HG03064 (cell line): ENCODE data around the gene MRGPRF.

ENCODE experiments used
- ATAC-seq: cut with Tn5 transposase; IDR thresholded peaks from one replicate; pipeline ENCODE4 v1.9.1; 2021; ENCODE audit warnings: low read depth; ENCODE audit not compliant: unreplicated experiment

Gene MRGPRF

DNA sequence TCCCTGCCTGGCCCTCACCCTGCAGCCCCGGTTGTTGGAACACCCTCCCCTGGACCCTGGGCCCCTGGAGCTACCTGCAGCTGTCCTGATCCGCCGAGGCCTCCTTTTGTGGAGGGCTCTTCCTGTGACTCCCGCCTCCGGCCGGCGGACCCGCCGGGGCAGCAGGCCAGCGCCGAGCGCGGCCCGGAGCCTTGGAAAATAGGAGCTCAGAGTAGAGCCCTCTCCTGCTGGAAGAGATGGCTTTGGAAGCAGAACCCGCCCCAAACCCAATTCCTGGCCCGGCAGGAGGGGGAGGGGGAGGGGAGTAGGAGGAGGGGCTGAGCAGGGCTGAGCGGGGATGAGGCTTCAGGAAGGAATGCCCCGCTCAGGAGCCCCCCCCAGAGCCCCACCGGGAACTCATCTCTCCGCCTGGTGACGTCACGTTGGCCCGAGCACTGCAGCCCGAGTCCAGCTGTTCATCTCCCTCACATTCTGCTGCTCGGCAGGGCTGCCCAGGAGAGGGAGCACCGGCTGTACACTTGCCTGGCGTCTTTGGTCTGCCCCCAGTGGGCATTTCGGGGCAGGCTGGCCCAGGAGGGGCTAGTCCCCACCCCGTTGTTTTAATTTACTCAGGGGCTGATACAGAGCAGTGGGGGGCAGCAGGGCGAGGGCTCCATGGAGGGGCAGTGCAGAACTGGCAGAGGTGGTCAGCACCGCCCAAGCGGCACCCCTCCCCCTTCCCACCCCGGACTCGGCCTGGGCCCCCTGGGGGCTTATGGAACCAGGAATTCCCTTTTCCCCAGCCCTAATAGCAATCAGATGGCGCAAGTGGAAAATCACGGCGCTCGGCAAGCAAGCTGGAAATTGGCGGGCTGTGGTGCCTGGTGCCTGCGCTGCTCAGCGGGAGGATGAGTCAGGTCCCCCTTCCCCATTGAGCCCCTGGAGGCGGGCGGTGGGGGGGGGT lies at the start of gene MRGPRF:
Gene MRGPRF (minus strand): TSS at position 238 of the 943 bp plus-strand sequence. CDS start 3,345 bp downstream, outside the sequence.
- ATAC-seq: no peak

GRCh38 chr11:69062169-69062855 lies 49.3 kb upstream of the MRGPRF start:
- ATAC-seq: no peak

GRCh38 chr11:69061713-69062053 lies 48.6 kb upstream of the MRGPRF start:
- no peak for ATAC-seq

- no peak for ATAC-seq
Measured at GRCh38 chr11:69060806-69061712, 48.0 kb upstream of the MRGPRF start.

DNA sequence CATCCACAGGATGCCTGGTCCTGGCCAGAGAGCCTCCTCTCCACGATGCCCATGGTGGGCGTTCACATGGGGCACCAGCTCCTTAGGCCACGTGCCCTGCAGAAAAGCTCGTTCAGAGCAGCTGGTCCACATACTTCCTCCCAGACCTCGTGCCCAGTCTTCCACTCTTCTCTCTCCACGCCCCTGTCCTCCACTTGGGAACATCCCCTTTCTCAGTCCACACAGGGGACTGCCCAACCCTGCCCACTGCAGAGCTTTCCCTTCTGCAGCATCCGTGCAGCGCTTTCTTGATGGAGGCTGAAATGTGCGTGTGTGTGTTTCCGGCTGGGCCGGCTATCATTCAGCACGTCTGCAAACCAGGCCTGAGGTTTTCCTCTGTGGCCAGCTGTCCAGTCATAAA lies 46.9 kb upstream of the MRGPRF start:
- no peak for ATAC-seq

GRCh38 chr11:69059429-69059828 lies 46.4 kb upstream of the MRGPRF start:
- ATAC-seq: no peak

GRCh38 chr11:69058511-69059270 lies 45.6 kb upstream of the MRGPRF start:
- no peak for ATAC-seq

GRCh38 chr11:69057801-69058200 lies 44.8 kb upstream of the MRGPRF start:
- ATAC-seq: no peak

GRCh38 chr11:69057236-69057635 lies 44.2 kb upstream of the MRGPRF start:
- no peak for ATAC-seq

- peak; percentile 66 for ATAC-seq
Measured at GRCh38 chr11:69055598-69056516, 42.8 kb upstream of the MRGPRF start.

GRCh38 chr11:69055212-69055586 lies 42.2 kb upstream of the MRGPRF start:
- ATAC-seq: no peak

DNA sequence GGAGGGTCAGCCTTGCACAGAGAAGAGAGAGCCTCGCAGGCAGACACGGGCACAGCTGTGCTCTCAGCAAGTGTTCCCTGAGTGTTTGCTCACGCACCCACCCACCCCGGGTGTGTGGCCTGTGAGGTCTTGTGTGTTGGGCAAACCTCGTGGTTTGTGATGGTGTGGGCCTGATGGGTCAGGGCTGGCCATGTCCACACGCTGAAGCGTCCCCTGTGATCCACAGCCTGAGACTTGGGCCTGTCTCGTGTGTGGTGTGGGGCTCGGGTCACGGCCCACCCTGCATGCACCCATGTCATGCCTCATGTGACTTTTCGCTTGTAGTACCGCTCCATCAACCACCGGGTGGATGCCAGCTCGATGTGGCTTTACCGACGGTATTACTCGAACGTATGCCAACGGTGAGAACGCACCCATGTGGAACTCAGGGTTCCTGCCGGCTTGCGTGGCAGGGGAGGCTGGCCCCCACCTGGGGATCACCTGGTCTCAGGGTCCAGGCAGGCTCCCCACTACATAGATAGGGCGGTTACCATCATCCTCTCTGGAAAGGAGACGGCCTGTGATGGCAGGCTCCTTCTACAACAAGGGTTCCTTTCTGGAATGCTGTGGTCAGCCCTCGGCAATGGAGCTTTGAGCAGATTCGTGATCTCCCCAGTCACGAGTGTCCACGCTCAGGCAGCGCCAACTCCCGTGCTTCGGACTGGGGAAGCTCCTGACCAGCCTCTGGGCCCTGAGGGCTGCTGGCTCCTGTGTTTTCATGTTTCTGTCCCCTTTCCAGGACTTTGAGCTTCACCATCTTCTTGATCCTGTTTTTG lies 41.6 kb upstream of the MRGPRF start:
- no peak for ATAC-seq

DNA sequence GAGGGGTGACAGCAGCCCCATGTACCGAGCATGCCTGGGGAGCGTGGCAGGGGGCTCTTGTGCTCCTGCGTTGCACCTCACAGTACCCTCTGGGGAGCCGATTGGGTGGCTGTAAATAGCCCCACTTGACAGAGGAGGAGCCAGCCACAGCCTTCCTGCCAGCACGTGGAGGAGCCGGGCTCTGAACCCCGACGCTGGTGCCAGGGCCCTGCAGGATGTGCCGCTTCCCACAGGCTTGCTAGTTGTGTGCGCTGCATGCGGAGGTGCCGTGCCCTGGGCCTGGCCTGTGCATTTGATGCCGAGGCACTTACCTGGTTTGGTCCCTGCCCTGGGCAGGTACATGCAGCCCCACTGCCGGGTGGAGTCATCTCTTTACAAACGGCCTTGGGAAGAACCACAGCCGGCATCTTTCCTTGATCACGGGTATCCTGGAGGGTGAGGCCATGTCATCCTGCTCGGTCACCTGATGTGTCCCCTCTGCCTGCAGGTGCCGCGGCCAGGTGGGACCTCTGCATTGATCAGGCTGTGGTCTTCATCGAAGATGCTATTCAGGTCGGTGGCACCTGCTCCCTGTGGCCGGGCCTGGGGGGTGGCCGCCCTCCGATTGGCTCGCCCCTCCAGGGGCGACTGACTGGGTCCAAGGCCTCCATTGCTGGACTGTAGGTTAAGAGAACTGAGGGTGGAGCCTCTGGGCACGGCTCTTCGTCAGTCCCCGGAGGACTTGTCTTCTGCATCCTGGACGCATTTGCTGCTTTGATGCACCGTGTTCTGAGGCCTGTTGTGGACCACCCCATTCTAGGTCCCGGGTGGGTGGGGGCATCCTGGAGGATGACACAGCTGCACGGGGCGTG lies 40.7 kb upstream of the MRGPRF start:
- no peak for ATAC-seq

DNA sequence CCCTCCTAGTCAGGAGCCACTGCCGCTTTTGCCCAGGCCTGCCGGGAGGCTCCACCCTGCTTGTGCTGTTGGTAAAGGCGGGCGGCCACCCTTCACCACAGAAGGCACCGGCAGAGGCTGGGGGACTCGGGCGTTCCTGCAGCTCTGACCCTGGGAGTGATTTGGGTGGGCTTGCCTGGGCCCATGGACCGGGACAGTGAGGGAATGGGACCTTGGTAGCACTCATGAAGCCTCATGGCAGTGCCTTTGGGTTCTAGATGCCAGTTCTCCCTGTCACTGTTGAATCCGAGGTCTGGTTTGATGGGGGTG lies 40.1 kb upstream of the MRGPRF start:
- ATAC-seq: no peak

GRCh38 chr11:69052343-69053168 lies 39.5 kb upstream of the MRGPRF start:
- ATAC-seq: no peak
